KMS-11 (cell line): Measurements from ENCODE around the gene FILIP1.

ENCODE experiments used
- H2AFZ ChIP-seq: fragments of 200-600 bp; sonication (generic); 2 replicates; pipeline ENCODE4 v1.6.1; 2016; ENCODE audit warnings: antibody characterized with exemption, mixed run types, low read depth
- H3K27ac ChIP-seq: fragments of 200-600 bp; sonication (generic); 2 replicates; pipeline ENCODE4 v1.6.1; 2016; ENCODE audit warnings: mild to moderate bottlenecking, mixed run types
- H3K27me3 ChIP-seq: fragments of 200-600 bp; sonication (generic); 2 replicates; pipeline ENCODE4 v1.6.1; 2017; ENCODE audit warnings: mild to moderate bottlenecking, low read depth, mixed run types, moderate library complexity; ENCODE audit not compliant: insufficient read depth
- H3K36me3 ChIP-seq: fragments of 200-600 bp; sonication (generic); 2 replicates; pipeline ENCODE4 v1.6.1; 2017; ENCODE audit warnings: mild to moderate bottlenecking, mixed run types; ENCODE audit not compliant: insufficient read depth
- H3K4me1 ChIP-seq: fragments of 200-600 bp; sonication (generic); 2 replicates; pipeline ENCODE4 v1.6.1; 2016; ENCODE audit warnings: mild to moderate bottlenecking, low read depth, mixed run types; ENCODE audit not compliant: poor library complexity, severe bottlenecking
- H3K4me2 ChIP-seq: fragments of 200-600 bp; sonication (generic); 2 replicates; pipeline ENCODE4 v1.7.0; 2016; ENCODE audit warnings: mild to moderate bottlenecking, mixed run types
- H3K4me3 ChIP-seq: fragments of 200-600 bp; sonication (generic); IDR thresholded peaks from 2 replicates; pipeline ENCODE4 v1.6.1; 2017; ENCODE audit warnings: low read depth, low read length, mixed read lengths; ENCODE audit not compliant: insufficient read depth
- H3K79me2 ChIP-seq: fragments of 200-600 bp; sonication (generic); 2 replicates; pipeline ENCODE4 v1.6.1; 2016; ENCODE audit warnings: low read depth, mixed run types; ENCODE audit not compliant: insufficient read depth
- H3K9ac ChIP-seq: fragments of 200-600 bp; sonication (generic); 2 replicates; pipeline ENCODE4 v1.6.1; 2016; ENCODE audit warnings: mild to moderate bottlenecking, mixed run types
- H4K20me1 ChIP-seq: fragments of 200-600 bp; sonication (generic); 2 replicates; pipeline ENCODE4 v1.6.1; 2016; ENCODE audit warnings: mild to moderate bottlenecking, mixed run types; ENCODE audit not compliant: insufficient read depth
- CTCF ChIP-seq: fragments of 200-600 bp; sonication (generic); conservative IDR thresholded peaks from 2 replicates; pipeline ENCODE4 v1.6.1; 2017; ENCODE audit warnings: low read depth, mild to moderate bottlenecking, antibody characterized with exemption, low read length, moderate library complexity, mixed read lengths

The FILIP1 gene

GRCh38 chr6:75290136-75290945 lies 203.3 kb downstream of the FILIP1 start:
- Histone ChIP-seq H3K27me3 (no peaks in the 10 kb centered on the region), H3K27ac (no peak overlapping the region), H4K20me1 (no peaks in the 10 kb centered on the region), H3K79me2 (no peaks in the 10 kb centered on the region; the same call in 1 of the 2 replicates), H3K9ac (no peak overlapping the region), H3K4me3 (no peak overlapping the region), H2AFZ (no peak overlapping the region), H3K4me2 (no peak overlapping the region), H3K36me3 (no peaks in the 10 kb centered on the region), H3K4me1 (peaks cover 11% of the 10 kb centered on the region)
- no peak for TF ChIP-seq CTCF

- no peak overlapping the region for H3K4me2 ChIP-seq
- no peak overlapping the region for H3K27ac ChIP-seq
- no peaks in the 10 kb centered on the region for H4K20me1 ChIP-seq
- no peaks in the 10 kb centered on the region for H3K27me3 ChIP-seq
- no peak for TF ChIP-seq CTCF
- peaks cover 11% of the 10 kb centered on the region for H3K4me1 ChIP-seq
- no peak overlapping the region for H2AFZ ChIP-seq
- H3K79me2 ChIP-seq, result peaks cover 15% of the 10 kb centered on the region; the same call in 1 of the 2 replicates
- H3K36me3 ChIP-seq, result no peaks in the 10 kb centered on the region
- no peak overlapping the region for H3K4me3 ChIP-seq
- no peak overlapping the region for H3K9ac ChIP-seq
Observed at GRCh38 chr6:75288023-75288422, 205.6 kb downstream of the FILIP1 start.

GRCh38 chr6:75287424-75287823 lies 206.2 kb downstream of the FILIP1 start:
- Histone ChIP-seq H3K27me3 (no peaks in the 10 kb centered on the region), H3K4me3 (no peak overlapping the region), H3K36me3 (no peaks in the 10 kb centered on the region), H2AFZ (no peak overlapping the region), H4K20me1 (no peaks in the 10 kb centered on the region), H3K9ac (no peak overlapping the region), H3K79me2 (peaks cover 21% of the 10 kb centered on the region; the same call in 1 of the 2 replicates), H3K27ac (no peak overlapping the region), H3K4me2 (no peak overlapping the region), H3K4me1 (peaks cover 16% of the 10 kb centered on the region)
- TF ChIP-seq CTCF, result no peak

GRCh38 chr6:75286955-75287354 lies 206.6 kb downstream of the FILIP1 start:
- Histone ChIP-seq H3K36me3 (no peaks in the 10 kb centered on the region), H3K4me1 (peaks cover 21% of the 10 kb centered on the region), H3K4me2 (no peak overlapping the region), H4K20me1 (no peaks in the 10 kb centered on the region), H3K27me3 (no peaks in the 10 kb centered on the region), H3K9ac (no peak overlapping the region), H3K27ac (no peak overlapping the region), H3K79me2 (peaks cover 23% of the 10 kb centered on the region; the same call in 1 of the 2 replicates), H3K4me3 (no peak overlapping the region), H2AFZ (no peak overlapping the region)
- no peak for TF ChIP-seq CTCF
